Measurements from ENCODE around the gene NR3C1.
A peak's percentile ranks its signal among the peaks of the same experiment; 100 is the strongest.

The NR3C1 gene

GRCh38 chr5:143425835-143426234 is 22.3 kb upstream of the NR3C1 start:
- DNase-seq, result no peak

GRCh38 chr5:143418140-143418866 is 14.8 kb upstream of the NR3C1 start:
- no peak for DNase-seq

GRCh38 chr5:143417503-143418139 is 14.1 kb upstream of the NR3C1 start:
- no peak for DNase-seq

- no peak for DNase-seq
Measured at GRCh38 chr5:143416411-143416810, 12.9 kb upstream of the NR3C1 start.

- DNase-seq, result no peak
Measured at GRCh38 chr5:143413958-143414669, 10.6 kb upstream of the NR3C1 start.

GRCh38 chr5:143412661-143413342 is 9.3 kb upstream of the NR3C1 start:
- no peak for DNase-seq

- DNase-seq, result no peak
Measured at GRCh38 chr5:143409926-143410325, 6.4 kb upstream of the NR3C1 start.

GRCh38 chr5:143406408-143406807 is 2.9 kb upstream of the NR3C1 start:
- no peak for DNase-seq

- no peak for DNase-seq
Measured at GRCh38 chr5:143405849-143406098, 2.3 kb upstream of the NR3C1 start.

GRCh38 chr5:143405063-143405848 is 1.8 kb upstream of the NR3C1 start:
- DNase-seq, result peak; percentile 89

GRCh38 chr5:143404416-143405062 is 1.1 kb upstream of the NR3C1 start:
- DNase-seq, result peak; percentile 72

- no peak for DNase-seq
Measured at GRCh38 chr5:143403334-143403592, 223 bp downstream of the NR3C1 start.

- peak; percentile 47 for DNase-seq
Measured at GRCh38 chr5:143402553-143403333, 743 bp downstream of the NR3C1 start.

GRCh38 chr5:143402017-143402552 is 1.4 kb downstream of the NR3C1 start:
- no peak for DNase-seq

GRCh38 chr5:143401227-143402016 is 2.1 kb downstream of the NR3C1 start:
- no peak for DNase-seq

- DNase-seq, result no peak
Measured at GRCh38 chr5:143400541-143401226, 2.8 kb downstream of the NR3C1 start.

GRCh38 chr5:143399616-143400540 is 3.6 kb downstream of the NR3C1 start:
- DNase-seq, result no peak

GRCh38 chr5:143398451-143399237 is 4.8 kb downstream of the NR3C1 start:
- no peak for DNase-seq

All from T-helper 9 cell (primary cell).